NB4 (cell line): ENCODE measurements around the gene FAXDC2.

ENCODE experiments used
- DNase-seq: peaks from one replicate; pipeline ENCODE4 v3.0.0; 2010; ENCODE audit warnings: low read depth
- H3K4me3 ChIP-seq: one replicate; pipeline ENCODE4 v1.5.1; 2011; ENCODE audit warnings: mild to moderate bottlenecking, low read depth, low read length, moderate library complexity
- MAX ChIP-seq: IDR thresholded peaks from 2 replicates; pipeline ENCODE4 v1.6.1; 2011; ENCODE audit warnings: low read depth, low read length
- MYC ChIP-seq: IDR thresholded peaks from 2 replicates; pipeline ENCODE4 v1.6.1; 2011; ENCODE audit warnings: low read depth, low read length
- POLR2A ChIP-seq: IDR thresholded peaks from 2 replicates; pipeline ENCODE4 v1.6.1; 2011; ENCODE audit warnings: mild to moderate bottlenecking; ENCODE audit not compliant: insufficient read length; ENCODE audit errors: extremely low read depth
- TF ChIP-seq, protein P1 (sequence below): IDR thresholded peaks from one replicate; pipeline ENCODE4 v1.5.1; 2012; ENCODE audit warnings: low read depth, low read length

Gene FAXDC2

DNA sequence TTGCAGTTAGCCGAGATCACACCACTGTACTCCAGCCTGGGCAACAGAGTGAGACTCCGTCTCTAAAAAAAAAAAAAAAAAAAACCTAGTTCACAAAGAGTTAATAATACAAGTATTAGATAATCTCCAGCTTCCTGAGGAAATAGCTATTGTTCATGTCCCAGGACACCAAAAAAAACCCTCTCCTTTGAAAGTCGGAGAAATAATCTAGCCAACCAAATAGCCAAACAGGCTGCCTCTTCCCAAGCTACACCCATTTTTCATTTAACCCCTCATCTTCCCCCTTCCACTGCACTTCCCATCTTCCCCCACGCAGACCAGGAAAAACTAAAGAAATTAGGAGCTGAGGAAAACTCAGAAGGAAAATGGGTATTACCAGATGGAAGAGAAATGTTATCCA, 31.6 kb upstream of the FAXDC2 start:
- TF ChIP-seq, protein P1, sequence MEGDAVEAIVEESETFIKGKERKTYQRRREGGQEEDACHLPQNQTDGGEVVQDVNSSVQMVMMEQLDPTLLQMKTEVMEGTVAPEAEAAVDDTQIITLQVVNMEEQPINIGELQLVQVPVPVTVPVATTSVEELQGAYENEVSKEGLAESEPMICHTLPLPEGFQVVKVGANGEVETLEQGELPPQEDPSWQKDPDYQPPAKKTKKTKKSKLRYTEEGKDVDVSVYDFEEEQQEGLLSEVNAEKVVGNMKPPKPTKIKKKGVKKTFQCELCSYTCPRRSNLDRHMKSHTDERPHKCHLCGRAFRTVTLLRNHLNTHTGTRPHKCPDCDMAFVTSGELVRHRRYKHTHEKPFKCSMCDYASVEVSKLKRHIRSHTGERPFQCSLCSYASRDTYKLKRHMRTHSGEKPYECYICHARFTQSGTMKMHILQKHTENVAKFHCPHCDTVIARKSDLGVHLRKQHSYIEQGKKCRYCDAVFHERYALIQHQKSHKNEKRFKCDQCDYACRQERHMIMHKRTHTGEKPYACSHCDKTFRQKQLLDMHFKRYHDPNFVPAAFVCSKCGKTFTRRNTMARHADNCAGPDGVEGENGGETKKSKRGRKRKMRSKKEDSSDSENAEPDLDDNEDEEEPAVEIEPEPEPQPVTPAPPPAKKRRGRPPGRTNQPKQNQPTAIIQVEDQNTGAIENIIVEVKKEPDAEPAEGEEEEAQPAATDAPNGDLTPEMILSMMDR = no peak
- TF ChIP-seq POLR2A (no peak), MAX (no peak)
- H3K4me3 ChIP-seq = no peak overlapping the region
- DNase-seq = no peak

- DNase-seq = no peak
- no peak overlapping the region for H3K4me3 ChIP-seq
- TF ChIP-seq POLR2A (no peak), MAX (no peak), MYC (no peak)
- TF ChIP-seq, protein P1 = no peak
Measured at GRCh38 chr5:154878642-154879335, 28.4 kb upstream of the FAXDC2 start.

DNA sequence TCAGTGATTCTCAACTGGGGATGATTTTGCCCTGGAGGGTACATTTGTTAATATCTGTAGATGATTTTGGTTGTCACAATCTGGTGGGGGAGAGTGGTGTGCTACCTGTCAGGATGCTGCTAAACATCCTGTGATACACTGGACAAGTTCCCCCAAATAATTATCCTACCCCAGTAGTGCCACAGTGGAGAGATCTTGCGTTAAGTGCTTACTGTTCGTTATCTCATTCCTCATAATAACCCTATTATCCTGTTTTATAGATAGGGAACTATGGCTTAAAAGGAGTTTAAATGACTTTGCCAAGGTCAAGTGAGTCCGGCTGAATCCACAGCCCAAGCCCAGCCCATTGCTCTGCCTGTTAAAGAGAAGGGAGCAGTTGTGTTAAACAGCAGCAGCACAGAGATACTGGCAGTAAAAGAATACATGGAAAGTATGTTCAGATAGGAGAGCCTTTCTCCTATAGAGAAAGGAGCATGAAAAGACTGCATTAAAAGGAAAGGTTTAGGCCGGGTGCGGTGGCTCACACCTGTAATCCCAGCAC, 23.5 kb upstream of the FAXDC2 start:
- H3K4me3 ChIP-seq = no peak overlapping the region
- DNase-seq = no peak
- TF ChIP-seq, protein P1 = no peak
- TF ChIP-seq MAX (no peak), POLR2A (no peak), MYC (no peak)

DNA sequence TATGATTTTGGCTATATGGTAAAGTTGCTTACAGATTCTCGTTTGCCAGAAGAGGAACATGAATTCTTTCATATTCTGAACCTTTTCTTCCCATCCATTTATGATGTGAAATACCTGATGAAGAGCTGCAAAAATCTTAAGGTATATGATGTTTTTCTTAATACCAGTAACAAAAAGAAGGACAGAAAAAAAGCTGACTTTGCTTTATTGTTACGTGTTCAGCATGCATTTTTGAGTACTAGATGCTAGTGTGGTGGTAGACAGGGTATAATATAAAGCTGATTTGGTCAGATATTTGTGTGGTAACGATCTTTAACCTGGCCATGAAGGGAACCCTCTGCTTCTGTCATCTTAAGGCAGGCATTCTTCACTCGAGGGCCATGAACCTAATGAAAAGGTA, 21.3 kb upstream of the FAXDC2 start:
- DNase-seq = no peak
- TF ChIP-seq MAX = no peak
- TF ChIP-seq POLR2A = no peak
- TF ChIP-seq MYC = no peak
- TF ChIP-seq, protein P1 = no peak
- H3K4me3 ChIP-seq = no peak overlapping the region

DNA sequence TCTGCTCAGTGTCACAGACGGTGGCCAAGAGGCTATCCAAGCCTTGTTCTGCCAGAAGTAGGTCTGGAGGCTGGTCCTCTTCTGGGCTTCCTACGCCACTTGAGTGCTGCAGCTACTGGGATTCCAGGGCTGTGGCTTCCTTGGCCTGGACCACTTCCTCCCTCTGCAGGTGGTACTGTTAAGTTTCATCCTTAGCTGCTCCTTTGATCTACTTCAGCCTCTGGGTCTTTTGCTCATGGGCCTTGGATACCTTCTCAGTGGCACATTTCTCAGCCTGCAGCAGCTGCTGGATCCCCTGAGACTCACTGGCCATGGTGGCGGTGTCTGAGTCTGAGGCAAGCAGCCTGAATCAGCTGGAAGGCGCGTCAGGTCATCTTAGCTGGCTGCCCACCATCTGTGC, 18.3 kb upstream of the FAXDC2 start:
- H3K4me3 ChIP-seq = no peak overlapping the region
- TF ChIP-seq MAX (no peak), POLR2A (no peak), MYC (no peak)
- TF ChIP-seq, protein P1 = no peak
- DNase-seq = peak; percentile 23

DNA sequence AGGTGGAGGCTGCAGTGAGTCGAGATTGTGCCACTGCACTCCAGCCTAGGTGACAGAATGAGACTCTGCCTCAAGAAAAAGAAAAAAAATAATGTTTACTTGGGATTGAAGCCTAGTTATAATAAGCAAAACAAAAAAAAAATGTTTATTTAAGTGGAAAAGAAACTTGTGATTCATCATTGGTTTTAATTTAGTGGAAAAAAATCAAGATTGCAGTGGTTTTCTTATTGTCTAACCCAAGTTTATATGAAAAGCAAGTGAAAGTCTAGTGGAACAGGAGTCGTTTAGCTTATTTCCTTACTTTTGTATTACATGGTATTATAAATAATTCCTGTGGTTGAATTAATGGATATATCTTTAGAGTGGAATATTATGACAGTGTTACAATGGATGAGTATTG, 16.4 kb upstream of the FAXDC2 start:
- no peak for DNase-seq
- TF ChIP-seq, protein P1 = no peak
- TF ChIP-seq MAX (no peak), POLR2A (no peak), MYC (no peak)

More for the DNA sequence above, 16.4 kb upstream of the FAXDC2 start:
- no peak overlapping the region for H3K4me3 ChIP-seq
